Activated CD8-positive, alpha-beta memory T cell treated with anti-CD3 and anti-CD28 coated beads, Interleukin-2, amount 50 U/mL, for 48 hours (primary cell): ENCODE results near the gene MAP3K4.

ENCODE experiments used
- DNase-seq: peaks from one replicate; pipeline ENCODE4 v3.0.0-alpha.2; 2020

The MAP3K4 gene, protein sequence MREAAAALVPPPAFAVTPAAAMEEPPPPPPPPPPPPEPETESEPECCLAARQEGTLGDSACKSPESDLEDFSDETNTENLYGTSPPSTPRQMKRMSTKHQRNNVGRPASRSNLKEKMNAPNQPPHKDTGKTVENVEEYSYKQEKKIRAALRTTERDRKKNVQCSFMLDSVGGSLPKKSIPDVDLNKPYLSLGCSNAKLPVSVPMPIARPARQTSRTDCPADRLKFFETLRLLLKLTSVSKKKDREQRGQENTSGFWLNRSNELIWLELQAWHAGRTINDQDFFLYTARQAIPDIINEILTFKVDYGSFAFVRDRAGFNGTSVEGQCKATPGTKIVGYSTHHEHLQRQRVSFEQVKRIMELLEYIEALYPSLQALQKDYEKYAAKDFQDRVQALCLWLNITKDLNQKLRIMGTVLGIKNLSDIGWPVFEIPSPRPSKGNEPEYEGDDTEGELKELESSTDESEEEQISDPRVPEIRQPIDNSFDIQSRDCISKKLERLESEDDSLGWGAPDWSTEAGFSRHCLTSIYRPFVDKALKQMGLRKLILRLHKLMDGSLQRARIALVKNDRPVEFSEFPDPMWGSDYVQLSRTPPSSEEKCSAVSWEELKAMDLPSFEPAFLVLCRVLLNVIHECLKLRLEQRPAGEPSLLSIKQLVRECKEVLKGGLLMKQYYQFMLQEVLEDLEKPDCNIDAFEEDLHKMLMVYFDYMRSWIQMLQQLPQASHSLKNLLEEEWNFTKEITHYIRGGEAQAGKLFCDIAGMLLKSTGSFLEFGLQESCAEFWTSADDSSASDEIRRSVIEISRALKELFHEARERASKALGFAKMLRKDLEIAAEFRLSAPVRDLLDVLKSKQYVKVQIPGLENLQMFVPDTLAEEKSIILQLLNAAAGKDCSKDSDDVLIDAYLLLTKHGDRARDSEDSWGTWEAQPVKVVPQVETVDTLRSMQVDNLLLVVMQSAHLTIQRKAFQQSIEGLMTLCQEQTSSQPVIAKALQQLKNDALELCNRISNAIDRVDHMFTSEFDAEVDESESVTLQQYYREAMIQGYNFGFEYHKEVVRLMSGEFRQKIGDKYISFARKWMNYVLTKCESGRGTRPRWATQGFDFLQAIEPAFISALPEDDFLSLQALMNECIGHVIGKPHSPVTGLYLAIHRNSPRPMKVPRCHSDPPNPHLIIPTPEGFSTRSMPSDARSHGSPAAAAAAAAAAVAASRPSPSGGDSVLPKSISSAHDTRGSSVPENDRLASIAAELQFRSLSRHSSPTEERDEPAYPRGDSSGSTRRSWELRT (N-terminal part only)

GRCh38 chr6:160991406-160992060, at the start of gene MAP3K4:
Gene MAP3K4 (plus strand): TSS chr6:160991769. CDS start chr6:160991932, 163 bp downstream.
- peak; percentile 92 for DNase-seq

GRCh38 chr6:160943997-160944396, 47.6 kb upstream of the MAP3K4 start:
- DNase-seq = no peak

DNA sequence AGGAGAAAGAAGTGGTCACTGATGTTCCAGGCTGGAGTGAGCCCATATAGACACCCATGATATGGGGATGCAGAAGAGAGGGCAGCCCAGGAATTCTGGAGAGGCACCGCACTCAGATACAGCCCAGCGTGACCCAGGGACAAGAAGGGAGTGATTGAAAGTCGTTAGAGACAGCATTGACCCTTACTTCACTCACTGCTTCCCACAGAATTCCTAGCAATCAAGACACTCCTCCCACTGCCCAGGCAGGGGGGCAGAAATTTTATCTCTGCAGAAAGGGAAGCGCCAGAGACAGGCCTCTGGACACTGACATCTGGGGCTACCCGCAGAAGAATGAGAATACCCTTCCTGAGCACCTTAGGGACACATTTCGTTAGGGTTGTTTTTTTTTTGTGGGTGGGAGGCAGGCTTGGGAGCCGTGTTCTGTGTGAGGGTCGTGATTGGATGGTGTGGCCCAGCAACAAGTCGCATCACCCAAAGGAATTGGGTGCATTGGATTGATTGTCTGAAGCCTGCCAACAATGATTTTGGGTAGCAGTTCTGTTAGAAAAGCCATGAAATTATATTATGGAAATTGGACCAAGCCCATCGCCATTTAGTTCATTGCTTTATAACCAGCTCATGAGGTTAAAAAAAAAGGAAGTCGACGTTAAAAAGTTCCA, 45.9 kb upstream of the MAP3K4 start:
- no peak for DNase-seq

GRCh38 chr6:160949531-160949930, 42.0 kb upstream of the MAP3K4 start:
- no peak for DNase-seq

GRCh38 chr6:160950507-160950906, 41.1 kb upstream of the MAP3K4 start:
- DNase-seq = no peak

- no peak for DNase-seq
These were observed 40.2 kb upstream of the MAP3K4 start for GRCh38 chr6:160951187-160952030.

DNA sequence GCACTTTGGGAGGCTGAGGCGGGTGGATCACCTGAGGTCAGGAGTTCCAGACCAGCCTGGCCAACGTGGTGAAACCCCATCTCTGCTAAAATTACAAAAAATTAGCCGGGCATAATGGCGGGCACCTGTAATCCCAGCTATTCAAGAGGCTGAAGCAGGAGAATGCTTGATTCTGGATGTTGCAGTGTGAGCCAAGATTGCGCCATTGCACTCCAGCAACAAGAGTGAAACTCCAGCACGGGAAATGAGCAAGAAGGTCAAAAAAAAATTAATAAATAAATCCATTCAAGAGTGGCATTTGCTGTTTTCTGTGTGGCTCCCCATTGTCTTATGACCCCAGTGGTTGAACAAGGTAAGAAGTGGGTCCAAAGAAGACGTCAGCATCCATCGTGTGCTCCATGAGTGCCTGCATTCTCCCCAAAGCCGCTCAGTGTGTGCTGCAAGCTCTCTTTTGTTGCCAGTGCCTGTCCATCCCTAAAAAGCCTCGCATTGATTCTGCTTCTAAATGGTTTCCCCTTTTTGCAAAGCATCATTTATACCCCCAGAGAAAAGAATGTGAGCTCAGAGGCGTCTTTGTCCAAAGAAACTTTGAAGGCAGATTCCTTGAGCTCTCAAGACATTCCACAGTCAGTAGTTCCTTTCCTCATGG, 38.8 kb upstream of the MAP3K4 start:
- no peak for DNase-seq

GRCh38 chr6:160955508-160956295, 35.9 kb upstream of the MAP3K4 start:
- no peak for DNase-seq

GRCh38 chr6:160956300-160957035, 35.1 kb upstream of the MAP3K4 start:
- DNase-seq = no peak

DNA sequence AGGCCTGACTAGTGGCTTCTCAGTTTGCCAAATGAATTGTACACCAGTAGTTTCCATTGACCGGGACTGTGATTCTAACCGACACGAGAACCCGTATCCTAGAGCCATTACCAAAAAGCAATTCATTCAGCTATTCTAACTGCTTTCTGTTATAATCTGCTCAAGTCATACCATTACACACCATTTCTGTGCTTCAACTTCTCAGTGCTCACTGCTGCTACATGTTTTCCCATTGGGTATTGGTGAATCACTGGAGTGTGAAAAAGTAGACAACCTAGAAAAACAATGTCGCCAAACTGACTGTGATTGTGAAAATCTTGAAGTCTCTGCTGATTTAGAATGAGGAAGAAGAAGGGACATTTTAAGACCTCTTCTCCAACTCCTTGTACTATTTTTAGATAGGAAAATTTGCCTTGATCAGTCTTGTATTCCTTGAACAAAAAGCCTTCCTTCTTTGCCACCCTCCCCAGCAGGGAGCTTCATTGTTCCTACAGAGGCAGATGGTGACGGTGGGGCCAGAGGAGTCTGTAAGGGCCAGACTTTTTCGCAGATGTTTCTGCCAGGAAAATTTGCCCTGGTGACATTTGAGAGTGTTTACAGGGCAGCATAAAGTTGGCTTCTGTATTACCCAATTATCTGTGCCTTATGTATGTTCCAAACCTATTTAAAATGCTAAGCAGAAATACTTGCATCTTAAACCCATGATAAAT, 31.7 kb upstream of the MAP3K4 start:
- no peak for DNase-seq

- no peak for DNase-seq
These were observed 30.7 kb upstream of the MAP3K4 start for GRCh38 chr6:160960839-160961238.

DNA sequence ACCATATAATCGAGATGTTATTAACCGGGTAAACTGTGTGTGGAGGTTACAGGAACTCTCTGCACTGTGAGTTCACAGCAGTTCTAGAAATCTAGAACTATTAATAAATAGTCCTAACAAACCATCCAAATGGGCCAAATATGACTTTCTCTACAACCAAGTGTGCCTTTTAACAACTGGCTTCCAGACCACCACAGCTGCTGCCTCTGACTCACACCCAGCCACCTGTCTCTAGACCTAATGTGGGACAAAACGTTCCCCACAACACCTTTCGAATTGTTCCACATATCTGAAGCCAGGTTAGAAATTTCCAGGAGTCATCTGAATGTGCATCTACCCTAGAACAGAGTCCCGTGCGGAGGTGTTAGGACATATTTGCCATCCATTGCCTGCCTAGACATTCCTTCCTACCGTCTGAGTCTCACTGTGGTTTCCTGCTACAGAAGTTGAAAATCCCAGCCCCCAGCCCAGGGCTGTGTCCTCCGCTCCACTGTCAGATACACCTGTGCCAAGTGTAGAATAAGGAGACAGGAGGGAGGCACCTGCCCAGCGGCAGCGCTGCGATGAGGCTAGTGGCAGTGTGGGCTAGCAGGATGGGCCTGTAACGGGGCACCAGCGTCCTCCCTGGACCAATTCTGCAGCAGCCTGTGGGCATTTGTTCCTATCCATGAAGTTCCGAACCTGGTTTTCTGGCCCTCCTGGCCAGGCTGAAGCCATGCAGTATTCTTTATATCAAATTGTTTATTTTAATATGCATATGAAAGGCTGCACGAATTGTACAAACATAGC, 28.5 kb upstream of the MAP3K4 start:
- no peak for DNase-seq

DNA sequence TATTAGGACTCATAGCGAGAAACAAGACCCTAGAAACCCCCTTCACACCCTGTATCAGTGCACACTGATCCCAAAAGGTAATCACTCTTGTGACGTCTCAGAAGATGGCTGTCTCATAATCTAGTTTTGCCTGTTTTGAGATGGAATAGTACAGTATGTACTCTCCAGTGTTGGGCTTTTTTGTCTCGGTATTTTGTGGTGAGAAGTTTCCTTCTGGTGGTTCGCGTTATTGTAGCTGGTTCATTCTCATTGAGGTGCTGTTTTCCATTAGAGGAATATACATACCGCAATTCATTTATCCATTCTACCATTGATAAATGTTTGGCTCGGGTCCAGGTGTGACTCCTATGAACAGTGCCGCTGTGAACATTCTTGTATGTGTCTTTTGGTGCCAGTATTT, 27.9 kb upstream of the MAP3K4 start:
- no peak for DNase-seq

- no peak for DNase-seq
These were observed 25.7 kb upstream of the MAP3K4 start for GRCh38 chr6:160965893-160966292.

DNA sequence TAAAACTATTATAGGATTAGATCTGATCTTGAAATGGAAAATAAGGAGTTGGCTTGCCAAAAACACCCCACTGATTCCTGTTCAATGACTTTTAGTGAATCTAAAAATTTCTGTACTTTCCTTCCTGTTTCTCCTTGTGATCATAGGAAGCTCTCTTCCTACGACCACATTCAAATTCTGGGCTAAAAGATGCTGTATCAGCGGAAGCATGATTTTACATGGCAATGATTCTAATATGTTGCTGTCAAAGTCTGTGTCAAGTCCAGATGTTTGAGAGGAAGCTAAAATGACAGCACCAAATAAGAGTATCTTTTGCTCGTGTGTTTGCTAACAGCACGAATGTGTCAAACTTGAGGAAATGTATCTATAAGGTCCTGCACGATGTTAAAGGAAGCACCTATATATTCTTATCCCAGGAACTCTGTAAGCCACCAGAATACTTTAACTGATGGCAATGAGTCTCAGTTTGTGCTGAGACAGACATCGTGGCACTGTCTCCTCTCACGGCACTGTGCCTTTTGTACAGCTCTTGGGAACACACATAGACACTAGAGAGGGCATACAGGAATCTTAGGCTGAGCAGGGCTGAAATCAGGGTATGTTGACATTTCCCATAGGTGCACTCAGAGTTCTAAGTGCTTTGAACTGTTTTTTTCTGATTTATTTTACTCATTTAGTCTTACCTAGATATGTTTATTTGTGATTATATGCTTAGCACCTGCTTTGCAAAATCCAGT, 24.9 kb upstream of the MAP3K4 start:
- DNase-seq = no peak

GRCh38 chr6:160967351-160967750, 24.2 kb upstream of the MAP3K4 start:
- no peak for DNase-seq

DNA sequence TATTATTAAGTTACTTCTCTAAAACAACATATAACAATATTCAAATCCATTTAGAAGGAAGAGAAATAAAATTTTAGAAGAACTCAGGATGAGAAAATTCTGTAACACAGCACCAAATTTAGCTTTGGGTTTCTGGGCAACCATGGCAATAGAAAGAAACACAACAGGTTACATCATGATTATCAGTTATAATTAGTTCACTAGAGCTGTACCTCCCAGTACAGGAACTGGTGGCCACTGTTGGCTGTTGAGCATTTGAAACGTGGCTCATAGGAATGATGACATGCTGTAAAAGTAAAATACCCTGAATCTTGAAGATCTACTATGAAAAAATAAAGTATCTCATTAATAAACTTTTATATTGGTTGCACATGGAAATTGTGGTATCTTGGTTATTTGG, 23.7 kb upstream of the MAP3K4 start:
- no peak for DNase-seq
